ENCODE data around the gene SHFL. TPM values are rescaled to one million over a fixed set of nuclear protein-coding genes. Genes with fewer than 3 reads are reported as not detected.

The SHFL gene
- total and polyA plus RNA-seq, 2 of the 8 experiments (the other 6 are each of a cell fraction or from before 2014, with no cell fraction given), result 25.3 to 37.1 TPM

GRCh38 chr19:10132905-10133304 lies 46.8 kb downstream of the SHFL start:
- FAIRE-seq, result no peak
- WGBS, 2 experiments (ENCODE audit: extremely low coverage in 1 of 2, insufficient coverage in 1 of 2, insufficient read length in 1 of 2, insufficient replicate concordance in 2 of 2, low coverage in 1 of 2, low lambda C conversion rate in 2 of 2, missing lambda C conversion rate in 1 of 2), result 86% methylated on average over 7 of the region's 7 CpGs; no CpG with 5 or more reads in 1 of the 2 experiments
- peaks cover 22 to 63% (median 40%) of the 10 kb centered on the region in 4 experiments for H3K36me3 ChIP-seq (ENCODE audit: control insufficient read depth in 2 of 4, insufficient read depth in 4 of 4, low read length in 3 of 4)
- TF ChIP-seq RFX5 (IDR thresholded peaks at IDR 0.05; ENCODE audit: borderline replicate concordance, low read depth, low read length), result no peak
- no peak for TF ChIP-seq POU5F1 (IDR thresholded peaks at IDR 0.05; ENCODE audit: low read depth, low read length)
- TF ChIP-seq BRCA1 (IDR thresholded peaks at IDR 0.05; ENCODE audit: low read depth, low read length), result no peak
- TF ChIP-seq MAX (IDR thresholded peaks at IDR 0.05), result no peak
- no peak for TF ChIP-seq BCL11A (IDR thresholded peaks at IDR 0.05; ENCODE audit: low read depth in 2 of 2, low read length in 2 of 2)
- no peak for TF ChIP-seq SUZ12 (IDR thresholded peaks at IDR 0.05; ENCODE audit: low read length)
- TF ChIP-seq SIN3A (conservative IDR thresholded peaks at IDR 0.05 in 1 of 2, IDR thresholded peaks at IDR 0.05 in 1 of 2; ENCODE audit: low read depth in 1 of 2, low read length in 2 of 2), result no peak
- TF ChIP-seq TAF1 (IDR thresholded peaks at IDR 0.05; ENCODE audit: low read depth, low read length), result no peak
- no peak for TF ChIP-seq SIRT6 (IDR thresholded peaks at IDR 0.05; ENCODE audit: low read length)
- no peak for TF ChIP-seq POLR2AphosphoS5 (IDR thresholded peaks at IDR 0.05; ENCODE audit: low read depth, low read length)
- no peak for TF ChIP-seq BACH1 (IDR thresholded peaks at IDR 0.05; ENCODE audit: low read length)
- no peak for TF ChIP-seq YY1 (IDR thresholded peaks at IDR 0.05; ENCODE audit: low read depth, low read length)
- no peak for TF ChIP-seq TEAD4 (IDR thresholded peaks at IDR 0.05; ENCODE audit: low read depth, low read length)
- TF ChIP-seq FOSL1 (IDR thresholded peaks at IDR 0.05; ENCODE audit: insufficient read depth, low read depth, low read length), result no peak
- no peak for TF ChIP-seq KDM5A (IDR thresholded peaks at IDR 0.05; ENCODE audit: low read length)
- TF ChIP-seq CBX8 (IDR thresholded peaks at IDR 0.05; ENCODE audit: borderline replicate concordance, low read depth, low read length), result no peak

More at GRCh38 chr19:10132905-10133304, 46.8 kb downstream of the SHFL start:
- H2AFZ ChIP-seq (ENCODE audit: low read length), result no peak overlapping the region
- no peak overlapping the region for H4K91ac ChIP-seq (replicated peaks; ENCODE audit: insufficient read length, low read length)
- no peak overlapping the region for H3K4me2 ChIP-seq (ENCODE audit: insufficient read depth in 1 of 2, low read depth in 2 of 2, low read length in 2 of 2)
- no peaks in the 10 kb centered on the region for H3K9me3 ChIP-seq (ENCODE audit: insufficient read depth in 2 of 2, low read depth in 1 of 2, low read length in 1 of 2)
- H3K27ac ChIP-seq (ENCODE audit: low read depth, low read length), result no peak overlapping the region
- H3K14ac ChIP-seq (ENCODE audit: insufficient read length), result no peak overlapping the region
- H4K20me1 ChIP-seq (replicated peaks in 1 of 2; ENCODE audit: control insufficient read depth in 1 of 2, insufficient read depth in 2 of 2, low read length in 2 of 2), result peaks cover 2 to 13% of the 10 kb centered on the region in 2 experiments
- no peak overlapping the region for H3K4me3 ChIP-seq (ENCODE audit: extremely low read depth in 1 of 4, insufficient read depth in 2 of 4, low read depth in 3 of 4, low read length in 4 of 4)
- H2BK12ac ChIP-seq (ENCODE audit: low read depth, low read length), result no peak overlapping the region
- no peaks in the 10 kb centered on the region for H3K79me2 ChIP-seq (ENCODE audit: control insufficient read depth in 1 of 2, insufficient read depth in 2 of 2, low read length in 2 of 2)
- H2AK5ac ChIP-seq (ENCODE audit: low read depth, low read length), result no peak overlapping the region
- no peak overlapping the region for H3K18ac ChIP-seq (ENCODE audit: extremely low read depth, low read length)
- H2BK120ac ChIP-seq (replicated peaks; ENCODE audit: low read depth, low read length), result no peak overlapping the region
- no peak overlapping the region for H3K9ac ChIP-seq (replicated peaks in 1 of 4; ENCODE audit: extremely low read depth in 1 of 4, low read depth in 3 of 4, low read length in 3 of 4)
- H4K5ac ChIP-seq (ENCODE audit: insufficient read length, low read depth, low read length), result no peak overlapping the region
- ChIA-PET POLR2A (ENCODE audit: partially characterized antibody) (interaction anchor here (0.9 to 29.1 kb wide), 5 partner anchors 9 to 54 kb away, joined by 4 to 412 read pairs (median 5); partner anchors contain the start of genes ANGPTL6, P2RY11 and PPAN), CTCF (ENCODE audit: partially characterized antibody) (interaction anchor here (0.6 to 1.5 kb wide), 7 partner anchors 11 to 238 kb away, joined by 3 to 10 read pairs (median 3); no protein-coding TSS in a partner anchor)
- H3K27me3 ChIP-seq (replicated peaks in 1 of 4; ENCODE audit: control insufficient read depth in 3 of 4, extremely low read depth in 1 of 4, insufficient read depth in 3 of 4, low read length in 3 of 4), result no peaks in the 10 kb centered on the region
- H2BK5ac ChIP-seq (ENCODE audit: low read depth, low read length), result no peak overlapping the region
- no peak overlapping the region for H3K56ac ChIP-seq (replicated peaks; ENCODE audit: insufficient read length, low read depth, low read length)
- H3K4me1 ChIP-seq (replicated peaks in 1 of 4; ENCODE audit: control insufficient read depth in 3 of 4, insufficient read depth in 4 of 4, low read length in 3 of 4), result no peaks in the 10 kb centered on the region
- H3K23me2 ChIP-seq (ENCODE audit: low read depth, low read length), result no peaks in the 10 kb centered on the region
- H4K8ac ChIP-seq (ENCODE audit: extremely low read depth, insufficient read depth, low read length), result no peak overlapping the region
- H2BK20ac ChIP-seq (ENCODE audit: low read length), result no peak overlapping the region
- no peak overlapping the region for H3K23ac ChIP-seq (ENCODE audit: insufficient read length)
- no peak overlapping the region for H3K4ac ChIP-seq (replicated peaks; ENCODE audit: insufficient read length, low read depth, low read length)
- no peak for DNase-seq (ENCODE audit: low read depth in 1 of 2, low spot score in 2 of 2)
- no peak overlapping the region for H2BK15ac ChIP-seq (ENCODE audit: low read length)
- no peaks in the 10 kb centered on the region for H3K79me1 ChIP-seq (ENCODE audit: low read depth, low read length)
